Measurements from ENCODE around the gene LCOR. TPM values are rescaled to one million over a fixed set of nuclear protein-coding genes. Genes with fewer than 3 reads are reported as not detected.

LCOR gene
- total RNA-seq, 1 experiment from 2014 or later = 42.1 TPM

DNA sequence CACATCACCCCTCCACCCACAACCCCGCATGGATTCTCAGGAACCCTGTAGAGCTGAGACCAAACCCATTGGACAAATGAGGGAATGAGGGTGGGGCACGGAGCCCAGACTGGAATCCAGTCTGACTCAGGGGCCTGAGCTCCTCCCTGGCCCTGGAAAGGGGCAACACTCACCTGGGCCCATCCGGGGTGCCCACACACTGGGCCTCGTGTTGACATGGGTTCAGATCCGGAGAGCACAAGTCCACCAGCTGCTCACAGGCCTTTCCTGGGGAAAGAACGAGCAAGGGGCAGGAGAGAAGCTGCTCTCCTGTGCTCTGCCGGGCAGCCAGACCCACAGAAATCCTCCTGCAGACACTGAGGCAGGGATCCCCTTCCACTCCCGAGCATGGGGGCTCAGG lies 181.5 kb downstream of the LCOR start:
- no peak overlapping the region for H3K4ac ChIP-seq (ENCODE audit: low read depth, low read length)
- no peak overlapping the region for H2BK20ac ChIP-seq (ENCODE audit: low read depth, low read length, poor library complexity, severe bottlenecking)
- Mint-ChIP-seq H3K9me3 (no peaks in the 10 kb centered on the region), H3K36me3 (ENCODE audit: insufficient read depth in 1 of 3, low read depth in 3 of 3) (no peaks in the 10 kb centered on the region), H3K27ac (no peak overlapping the region), H3K4me1 (peaks cover 0 to 7% of the 10 kb centered on the region in 2 experiments; a peak in 1 of 4 replicates), H3K4me3 (no peak overlapping the region), H3K27me3 (ENCODE audit: low read depth) (no peaks in the 10 kb centered on the region)
- no peaks in the 10 kb centered on the region for H3K9me3 ChIP-seq (ENCODE audit: control insufficient read depth, low read depth, low read length)
- H2BK5ac ChIP-seq (ENCODE audit: insufficient read length, low read length) = no peak overlapping the region
- no peak overlapping the region for H3K18ac ChIP-seq (ENCODE audit: insufficient read length, low read depth, low read length)
- H3K4me2 ChIP-seq (ENCODE audit: insufficient read depth, insufficient read length, low read length) = no peak overlapping the region
- no peak overlapping the region for H2BK15ac ChIP-seq (ENCODE audit: low read depth, low read length)
- H4K5ac ChIP-seq (ENCODE audit: insufficient read length, low read depth, low read length) = no peak overlapping the region
- no peak overlapping the region for H2BK12ac ChIP-seq (ENCODE audit: insufficient read length, low read depth, low read length)
- H3K56ac ChIP-seq (ENCODE audit: insufficient read length, low read depth, low read length) = no peak overlapping the region
- no peak overlapping the region for H3K9ac ChIP-seq (ENCODE audit: extremely low read depth, insufficient read length, low read length)
- H2AK5ac ChIP-seq (ENCODE audit: insufficient read length, low read length) = no peak overlapping the region
- no peaks in the 10 kb centered on the region for H3K27me3 ChIP-seq (ENCODE audit: insufficient read depth, low read length)
- H4K91ac ChIP-seq (ENCODE audit: insufficient read length, low read depth, low read length) = no peak overlapping the region
- H2BK120ac ChIP-seq (ENCODE audit: low read depth, low read length, poor library complexity, severe bottlenecking) = no peak overlapping the region
- H2AFZ ChIP-seq (ENCODE audit: low read length) = no peak overlapping the region
- no peaks in the 10 kb centered on the region for H3K4me1 ChIP-seq (ENCODE audit: insufficient read depth, low read length)
- no peaks in the 10 kb centered on the region for H3K79me1 ChIP-seq (ENCODE audit: insufficient read depth, low read depth, low read length, poor library complexity, severe bottlenecking)
- H3K27ac ChIP-seq (ENCODE audit: insufficient read length, low read depth, low read length) = no peak overlapping the region
- peak; percentile 19 for DNase-seq
- no peak overlapping the region for H3K23ac ChIP-seq (ENCODE audit: insufficient read length, low read depth, low read length)
- H4K8ac ChIP-seq (replicated peaks; ENCODE audit: insufficient read length, low read depth, low read length) = no peak overlapping the region
- no CpG with 5 or more reads among the region's 8 CpGs for WGBS (ENCODE audit: extremely low coverage, insufficient read length, low lambda C conversion rate)
- no peaks in the 10 kb centered on the region for H3K79me2 ChIP-seq (ENCODE audit: insufficient read depth, low read length)
- H3T11ph ChIP-seq (ENCODE audit: low read length) = no peak overlapping the region
- H4K20me1 ChIP-seq (ENCODE audit: control insufficient read depth, insufficient read depth, insufficient read length) = no peaks in the 10 kb centered on the region
- no peak for TF ChIP-seq CTCF (conservative IDR thresholded peaks at IDR 0.05)
- H3K14ac ChIP-seq (ENCODE audit: insufficient read depth, low read length) = no peak overlapping the region
- H3K23me2 ChIP-seq (ENCODE audit: insufficient read length, low read depth, low read length, poor library complexity, severe bottlenecking) = no peaks in the 10 kb centered on the region

Data from H9 (cell line).